G401 (cell line): ENCODE results near the gene SLC1A5. TPM values are rescaled to one million over a fixed set of nuclear protein-coding genes. Genes with fewer than 3 reads are reported as not detected.

Experiments
- DNase-seq: peaks from one replicate; pipeline ENCODE4 v3.0.0-alpha.2; 2015; ENCODE audit warnings: low spot score
- in situ Hi-C: cut with HindIII; loops from 2 replicates; pipeline ENCODE4 v1.10.0; 2016; ENCODE audit warnings: low sequenced_read_pairs, mixed read lengths
- total RNA-seq: library from RNA; depleted of rRNA; stranded (reverse); fragments of >200 nt; shearing (Covaris generic); gene quantifications from 2 replicates; pipeline ENCODE4 v1.2.3, GENCODE V29; 2014

The SLC1A5 gene
- total RNA-seq, 1 experiment from 2014 or later = 159 TPM

GRCh38 chr19:46753420-46754155 lies 34.8 kb downstream of the SLC1A5 start:
- peak; percentile 84 for DNase-seq

GRCh38 chr19:46748325-46749109 lies 39.9 kb downstream of the SLC1A5 start:
- peak; percentile 38 for DNase-seq
- in situ Hi-C loops = no loop called here

More at GRCh38 chr19:46753420-46754155, 34.8 kb downstream of the SLC1A5 start:
- in situ Hi-C loops = no loop called here

GRCh38 chr19:46746281-46747057 lies 41.9 kb downstream of the SLC1A5 start, which contains the start of gene STRN4:
Gene STRN4 (minus strand): TSS chr19:46746450. CDS start chr19:46746430, 20 bp downstream.
- in situ Hi-C loops = no loop called here

GRCh38 chr19:46745521-46746280 lies 42.7 kb downstream of the SLC1A5 start, which contains the start of gene FKRP:
Gene FKRP (plus strand): TSS chr19:46746057. CDS start chr19:46755451, 9,394 bp downstream.
- in situ Hi-C loops = no loop called here
- no peak for DNase-seq

More at GRCh38 chr19:46746281-46747057, 41.9 kb downstream of the SLC1A5 start, which contains the start of gene STRN4:
- peak; percentile 39 for DNase-seq

GRCh38 chr19:46745030-46745429 lies 43.4 kb downstream of the SLC1A5 start:
- DNase-seq = no peak
- in situ Hi-C loops = no loop called here

GRCh38 chr19:46744005-46744691 lies 44.2 kb downstream of the SLC1A5 start:
- no peak for DNase-seq
- in situ Hi-C loops = no loop called here

GRCh38 chr19:46742926-46743480 lies 45.4 kb downstream of the SLC1A5 start:
- in situ Hi-C loops = no loop called here
- DNase-seq = no peak

- no peak for DNase-seq
- in situ Hi-C loops = no loop called here
Measured at GRCh38 chr19:46741447-46741846, 46.9 kb downstream of the SLC1A5 start.

- in situ Hi-C loops = no loop called here
- peak; percentile 97 for DNase-seq
Measured at GRCh38 chr19:46739290-46739771, 49.1 kb downstream of the SLC1A5 start.

GRCh38 chr19:46737761-46738171 lies 50.6 kb downstream of the SLC1A5 start:
- DNase-seq = no peak
- in situ Hi-C loops = no loop called here

- in situ Hi-C loops = no loop called here
- no peak for DNase-seq
Measured at GRCh38 chr19:46737298-46737654, 51.1 kb downstream of the SLC1A5 start.

- DNase-seq = no peak
- in situ Hi-C loops = no loop called here
Measured at GRCh38 chr19:46736531-46737297, 51.7 kb downstream of the SLC1A5 start.

- in situ Hi-C loops = no loop called here
Measured at GRCh38 chr19:46733690-46734292, 54.6 kb downstream of the SLC1A5 start.

GRCh38 chr19:46732966-46733689 lies 55.3 kb downstream of the SLC1A5 start:
- in situ Hi-C loops = no loop called here
- no peak for DNase-seq

More at GRCh38 chr19:46733690-46734292, 54.6 kb downstream of the SLC1A5 start:
- no peak for DNase-seq

GRCh38 chr19:46732172-46732938 lies 56.0 kb downstream of the SLC1A5 start:
- in situ Hi-C loops = no loop called here
- DNase-seq = no peak
